HL-60 (cell line): ENCODE data around the gene FAM13C.

Experiments
- DNase-seq, 2 experiments: peaks; one replicate each; pipeline ENCODE4 v3.0.0-alpha.2; 2010 to 2020; ENCODE audit warnings: low read depth in 1 of 2, low spot score in 1 of 2
- H3K27ac ChIP-seq: fragments of 250-450 bp; sonication (Bioruptor Pico); replicated peaks from 2 replicates; pipeline ENCODE4 v1.5.1; 2020; ENCODE audit warnings: mild to moderate bottlenecking, moderate library complexity
- H3K27me3 ChIP-seq: fragments of 250-450 bp; sonication (Bioruptor Pico); 2 replicates; pipeline ENCODE4 v1.5.1; 2021; ENCODE audit warnings: mild to moderate bottlenecking, moderate library complexity; ENCODE audit not compliant: insufficient read depth, poor library complexity, severe bottlenecking
- H3K4me3 ChIP-seq: replicated peaks from 2 replicates; pipeline ENCODE4 v1.5.1; 2011; ENCODE audit warnings: mild to moderate bottlenecking, control low read depth, low read length; ENCODE audit not compliant: insufficient read depth
- CTCF ChIP-seq: IDR thresholded peaks from one replicate; pipeline ENCODE4 v1.5.1; 2011; ENCODE audit warnings: low read length, control low read depth, inconsistent platforms; ENCODE audit not compliant: insufficient read depth
- GABPA ChIP-seq: IDR thresholded peaks from 2 replicates; pipeline ENCODE4 v1.6.1; 2012; ENCODE audit warnings: low read depth
- POLR2AphosphoS5 ChIP-seq: IDR thresholded peaks from 2 replicates; pipeline ENCODE4 v1.6.1; 2012; ENCODE audit warnings: low read depth
- SPI1 ChIP-seq: IDR thresholded peaks from 2 replicates; pipeline ENCODE4 v1.6.1; 2012; ENCODE audit warnings: low read depth, mild to moderate bottlenecking, borderline replicate concordance
- TF ChIP-seq, protein P1 (sequence below): IDR thresholded peaks from 2 replicates; pipeline ENCODE4 v1.6.1; 2012; ENCODE audit warnings: low read depth; ENCODE audit not compliant: insufficient replicate concordance

FAM13C gene

DNA sequence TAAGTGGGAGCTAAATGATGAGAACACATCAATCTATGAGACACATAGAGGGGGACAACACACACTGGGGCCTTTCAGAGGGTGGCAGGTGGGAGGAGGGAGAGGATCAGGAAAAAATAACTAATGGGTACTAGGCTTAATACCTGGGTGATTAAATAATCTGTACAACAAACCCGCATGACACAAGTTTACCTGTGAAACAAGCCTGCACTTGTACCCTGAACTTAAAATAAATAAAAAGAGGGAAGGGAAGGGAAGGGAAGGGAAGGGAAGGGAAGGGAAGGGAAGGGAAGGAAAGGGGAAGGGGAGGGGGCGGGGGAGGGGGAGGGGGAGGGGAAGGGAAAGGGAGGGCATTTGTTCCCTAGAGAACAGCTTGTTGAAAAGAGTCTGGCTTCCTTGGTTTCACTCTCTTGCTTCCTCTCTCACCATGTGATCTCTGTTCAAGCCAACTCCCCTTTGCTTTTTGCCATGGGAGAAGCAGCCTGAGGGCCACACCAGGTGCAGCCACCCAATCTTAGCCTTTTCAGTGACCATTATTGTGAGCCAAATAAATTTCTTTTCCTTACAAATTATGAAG, 57.7 kb downstream of the FAM13C start:
- Histone ChIP-seq H3K4me3 (no peak overlapping the region), H3K27ac (no peak overlapping the region), H3K27me3 (no peaks in the 10 kb centered on the region)
- no peak for TF ChIP-seq CTCF
- TF ChIP-seq, protein P1, sequence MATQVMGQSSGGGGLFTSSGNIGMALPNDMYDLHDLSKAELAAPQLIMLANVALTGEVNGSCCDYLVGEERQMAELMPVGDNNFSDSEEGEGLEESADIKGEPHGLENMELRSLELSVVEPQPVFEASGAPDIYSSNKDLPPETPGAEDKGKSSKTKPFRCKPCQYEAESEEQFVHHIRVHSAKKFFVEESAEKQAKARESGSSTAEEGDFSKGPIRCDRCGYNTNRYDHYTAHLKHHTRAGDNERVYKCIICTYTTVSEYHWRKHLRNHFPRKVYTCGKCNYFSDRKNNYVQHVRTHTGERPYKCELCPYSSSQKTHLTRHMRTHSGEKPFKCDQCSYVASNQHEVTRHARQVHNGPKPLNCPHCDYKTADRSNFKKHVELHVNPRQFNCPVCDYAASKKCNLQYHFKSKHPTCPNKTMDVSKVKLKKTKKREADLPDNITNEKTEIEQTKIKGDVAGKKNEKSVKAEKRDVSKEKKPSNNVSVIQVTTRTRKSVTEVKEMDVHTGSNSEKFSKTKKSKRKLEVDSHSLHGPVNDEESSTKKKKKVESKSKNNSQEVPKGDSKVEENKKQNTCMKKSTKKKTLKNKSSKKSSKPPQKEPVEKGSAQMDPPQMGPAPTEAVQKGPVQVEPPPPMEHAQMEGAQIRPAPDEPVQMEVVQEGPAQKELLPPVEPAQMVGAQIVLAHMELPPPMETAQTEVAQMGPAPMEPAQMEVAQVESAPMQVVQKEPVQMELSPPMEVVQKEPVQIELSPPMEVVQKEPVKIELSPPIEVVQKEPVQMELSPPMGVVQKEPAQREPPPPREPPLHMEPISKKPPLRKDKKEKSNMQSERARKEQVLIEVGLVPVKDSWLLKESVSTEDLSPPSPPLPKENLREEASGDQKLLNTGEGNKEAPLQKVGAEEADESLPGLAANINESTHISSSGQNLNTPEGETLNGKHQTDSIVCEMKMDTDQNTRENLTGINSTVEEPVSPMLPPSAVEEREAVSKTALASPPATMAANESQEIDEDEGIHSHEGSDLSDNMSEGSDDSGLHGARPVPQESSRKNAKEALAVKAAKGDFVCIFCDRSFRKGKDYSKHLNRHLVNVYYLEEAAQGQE, result no peak
- TF ChIP-seq GABPA, result no peak
- no peak for TF ChIP-seq POLR2AphosphoS5
- TF ChIP-seq SPI1, result no peak
- DNase-seq, result no peak

- no peak for DNase-seq
- Histone ChIP-seq H3K27me3 (no peaks in the 10 kb centered on the region), H3K27ac (no peak overlapping the region), H3K4me3 (no peak overlapping the region)
- TF ChIP-seq SPI1 (no peak), CTCF (no peak), GABPA (no peak), POLR2AphosphoS5 (no peak)
- TF ChIP-seq, protein P1, result no peak
Observed at GRCh38 chr10:59303018-59303417, 59.3 kb downstream of the FAM13C start.

DNA sequence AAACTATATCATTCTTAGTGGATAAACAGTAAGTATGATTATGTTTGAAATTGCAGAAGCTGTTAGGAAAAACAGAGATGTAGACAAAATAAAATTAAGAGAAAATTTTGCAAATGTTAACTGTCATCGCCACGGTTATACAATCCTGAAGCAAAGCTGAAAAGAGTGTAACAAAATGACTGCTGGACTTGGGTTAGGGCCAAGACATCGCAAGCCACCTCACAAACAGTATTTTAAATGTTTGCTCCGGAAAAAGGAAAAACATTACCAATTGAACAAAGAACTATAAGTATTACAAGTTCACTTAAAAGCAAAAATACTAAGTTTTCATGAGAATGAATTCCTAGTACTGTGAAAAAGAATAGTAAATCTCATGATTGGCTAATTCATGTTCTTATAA, 60.0 kb downstream of the FAM13C start:
- Histone ChIP-seq H3K4me3 (no peak overlapping the region), H3K27me3 (no peaks in the 10 kb centered on the region)
- TF ChIP-seq SPI1 (no peak), CTCF (no peak), POLR2AphosphoS5 (no peak), GABPA (no peak)
- TF ChIP-seq, protein P1, result no peak

More for the DNA sequence above, 60.0 kb downstream of the FAM13C start:
- H3K27ac ChIP-seq, result no peak overlapping the region
- DNase-seq, result no peak
